Stimulated activated CD8-positive, alpha-beta memory T cell treated with anti-CD3 and anti-CD28 coated beads, Interleukin-15, amount 100 ng/mL, for 4 hours (primary cell): ENCODE data around the gene SMIM10.
"Not testable (repeated sequence)": the region's sequence is repeated elsewhere in the genome, so short reads cannot be mapped to it uniquely, and the experiment has no call there.

ENCODE experiments used
- DNase-seq, 2 donors: peaks; one replicate each; pipeline ENCODE4 v3.0.0-alpha.2; 2020; ENCODE audit warnings: low read depth in 2 of 2

SMIM10 gene

DNA sequence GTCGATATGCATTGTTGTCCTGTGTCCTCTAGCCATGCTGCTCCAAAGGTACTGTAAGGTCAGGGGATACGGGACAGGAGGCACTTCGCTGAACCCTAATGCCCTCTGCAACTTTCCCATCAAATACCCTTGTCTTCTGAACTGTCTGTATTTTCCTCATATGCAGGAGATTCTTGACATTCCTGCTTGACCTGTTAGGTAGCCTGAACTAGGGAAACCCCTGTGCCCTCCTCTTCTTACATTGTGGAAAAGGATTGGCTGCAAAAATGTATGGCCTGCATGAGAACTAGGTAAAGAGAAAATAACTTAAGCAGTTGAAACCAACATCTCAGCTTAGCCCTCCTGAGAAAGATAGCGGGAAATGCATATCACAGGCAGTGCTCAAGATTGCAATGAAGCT is 20.1 kb downstream of the SMIM10 start:
- no peak for DNase-seq

DNA sequence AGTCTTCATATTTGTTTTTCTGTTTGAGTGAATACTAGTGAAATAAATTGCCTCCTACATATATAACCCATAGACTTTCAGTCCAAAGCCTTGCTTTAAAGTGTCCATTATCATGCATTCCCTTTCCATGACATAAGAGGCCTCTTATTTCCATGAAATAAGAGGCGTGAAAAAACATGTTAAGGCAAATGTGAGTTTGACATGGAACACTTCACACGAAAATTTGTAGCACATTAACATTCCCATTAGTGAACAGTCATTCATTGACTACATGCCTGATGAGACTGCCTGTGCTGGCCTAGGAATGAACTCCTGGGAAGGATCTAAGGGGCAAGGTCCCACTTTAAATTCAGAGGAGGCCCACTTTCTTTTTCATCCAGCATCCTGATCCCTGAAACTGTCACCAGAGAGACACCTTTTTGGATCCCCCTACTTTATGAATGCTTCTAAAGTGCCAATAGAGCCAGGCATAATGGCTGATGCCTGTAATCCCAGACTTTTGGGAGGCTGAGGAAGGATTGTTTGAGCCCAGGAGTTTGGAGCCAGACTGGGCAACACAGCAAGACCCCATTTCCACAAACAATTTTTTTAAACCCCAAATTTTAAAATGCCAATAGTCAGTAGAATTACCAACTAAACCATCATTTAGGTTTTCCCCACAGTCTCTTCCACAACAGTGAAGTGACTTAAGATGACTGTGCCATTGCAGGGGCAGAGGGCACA is 24.9 kb downstream of the SMIM10 start:
- no peak for DNase-seq

DNA sequence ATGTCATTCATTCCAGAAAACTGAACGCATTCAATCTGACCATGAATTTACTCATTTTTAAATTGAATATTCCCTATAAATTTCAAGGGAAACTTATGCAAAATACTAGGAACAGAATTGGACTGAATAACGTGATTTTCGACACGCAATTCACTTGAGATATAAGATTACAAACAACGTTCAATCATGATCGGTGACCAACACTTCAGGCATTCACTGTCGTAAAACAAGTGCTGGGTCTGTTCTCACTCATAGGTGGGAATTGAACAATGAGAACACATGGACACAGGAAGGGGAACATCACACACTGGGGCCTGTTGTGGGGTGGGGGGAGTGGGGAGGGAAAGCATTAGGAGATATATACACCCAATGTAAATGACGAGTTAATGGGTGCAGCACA is 29.1 kb downstream of the SMIM10 start:
- DNase-seq = not testable (repeated sequence)

DNA sequence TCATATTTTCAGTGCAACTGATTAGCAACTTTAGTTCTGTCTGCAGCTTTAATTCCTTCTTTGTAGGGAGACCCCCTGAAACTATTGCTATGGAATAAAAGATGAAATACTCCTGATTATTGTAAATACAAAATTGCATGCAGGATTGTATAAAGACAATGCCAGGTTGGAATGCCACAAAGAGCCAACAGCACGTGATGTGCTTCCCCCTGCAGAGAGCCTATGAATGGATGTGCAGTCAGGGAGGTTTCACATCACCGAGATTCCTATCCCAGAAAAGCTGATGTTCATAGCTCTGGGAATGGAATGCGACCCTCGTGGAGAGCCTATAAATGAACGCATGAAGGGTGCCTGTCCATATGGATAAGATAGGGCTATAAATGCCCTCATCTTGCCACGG is 33.0 kb downstream of the SMIM10 start:
- DNase-seq = not testable (repeated sequence)

DNA sequence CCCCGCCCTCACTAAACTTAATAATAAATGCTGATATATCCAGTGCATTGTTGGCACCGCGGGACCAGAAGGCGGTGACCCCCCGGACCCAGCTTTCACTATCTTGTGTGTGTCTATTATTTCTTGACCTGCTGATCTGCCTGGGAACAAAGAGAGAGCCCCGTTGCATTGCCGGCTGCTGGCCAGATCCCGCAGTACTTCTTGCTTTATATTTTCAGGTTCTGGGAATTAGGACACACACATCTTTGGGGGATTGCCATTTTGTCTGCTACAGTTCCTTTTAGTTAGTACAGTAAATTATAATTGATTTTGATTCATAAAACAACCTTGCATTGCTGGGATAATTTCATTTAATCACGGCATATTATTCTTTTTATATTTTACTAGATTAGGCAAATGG is 33.7 kb downstream of the SMIM10 start:
- DNase-seq = no peak

DNA sequence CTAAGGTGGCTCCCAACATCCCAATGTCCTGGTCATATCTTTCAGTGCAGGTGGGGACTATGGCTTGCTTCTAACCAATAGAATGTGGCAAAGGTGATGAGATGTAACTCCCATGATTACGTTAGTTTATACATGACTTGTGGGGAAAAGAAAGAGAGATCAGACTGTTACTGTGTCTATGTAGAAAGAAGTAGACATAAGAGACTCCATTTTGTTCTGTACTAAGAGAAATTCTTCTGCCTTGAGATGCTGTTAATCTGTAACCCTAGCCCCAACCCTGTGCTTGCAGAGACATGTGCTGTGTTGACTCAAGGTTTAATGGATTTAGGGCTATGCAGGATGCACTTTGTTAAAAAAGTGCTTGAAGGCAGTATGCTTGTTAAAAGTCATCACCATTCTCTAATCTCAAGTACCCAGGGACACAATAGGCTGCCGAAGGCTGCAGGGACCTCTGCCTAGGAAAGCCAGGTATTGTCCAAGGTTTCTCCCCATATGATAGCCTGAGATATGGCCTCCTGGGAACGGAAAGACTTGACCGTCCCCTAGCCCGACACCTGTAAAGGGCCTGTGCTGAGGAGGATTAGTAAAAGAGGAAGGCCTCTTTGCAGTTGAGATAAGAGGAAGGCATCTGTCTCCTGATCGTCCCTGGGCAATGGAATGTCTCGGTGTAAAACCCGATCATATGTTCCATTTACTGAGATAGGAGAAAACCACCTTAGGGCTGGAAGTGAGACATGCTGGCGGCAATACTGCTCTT is 39.6 kb downstream of the SMIM10 start:
- DNase-seq = not testable (repeated sequence)

DNA sequence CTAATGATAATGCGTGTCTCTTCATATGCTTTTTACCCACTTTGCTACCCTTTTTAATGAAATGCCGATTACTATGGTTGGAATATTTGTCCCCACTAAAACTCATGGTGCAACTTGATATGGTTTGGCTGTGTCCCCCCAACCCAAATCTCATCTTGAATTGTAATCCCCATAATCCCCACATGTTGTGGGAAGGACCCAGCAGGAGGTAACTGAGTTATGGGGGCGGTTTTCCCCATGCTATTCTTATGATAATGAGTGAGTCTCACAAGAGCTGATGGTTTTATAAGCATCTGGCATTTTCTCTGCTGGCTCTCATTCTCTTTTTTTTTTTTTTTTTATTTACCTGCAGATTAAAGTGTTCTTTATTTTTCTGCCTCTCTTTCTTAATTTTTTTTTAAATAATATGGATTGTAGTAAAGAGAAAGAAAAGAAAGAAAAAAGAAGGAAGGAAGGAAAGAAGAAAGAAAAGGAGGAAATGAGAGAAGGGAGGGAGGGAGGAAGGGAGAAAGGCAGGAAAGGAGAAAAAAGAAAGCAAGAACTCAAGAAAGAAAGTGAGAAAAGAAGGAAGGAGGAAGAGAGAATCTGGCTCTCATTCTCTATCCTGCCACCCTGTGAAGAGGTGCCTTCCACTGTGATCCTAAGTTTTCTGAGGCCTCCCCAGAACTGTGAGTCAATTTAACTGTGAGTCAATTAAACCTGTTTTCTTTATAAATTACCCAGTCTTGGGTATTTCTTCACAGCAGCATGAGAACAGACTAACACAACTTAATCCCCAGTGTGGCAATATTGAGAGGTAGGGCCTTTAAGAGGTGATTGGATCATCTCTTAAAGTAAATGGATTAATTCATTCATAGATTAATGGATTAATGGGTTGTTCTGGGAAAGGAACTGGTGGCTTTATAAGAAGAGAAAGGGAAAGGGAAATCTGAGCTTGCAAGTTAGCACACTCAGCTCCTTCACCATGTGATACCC is 50.6 kb downstream of the SMIM10 start:
- not testable (repeated sequence) for DNase-seq
